Sigmoid colon (tissue), 7 donors: ENCODE data around the gene TBL3. TPM values are rescaled to one million over a fixed set of nuclear protein-coding genes. Genes with fewer than 3 reads are reported as not detected.
"Not testable (repeated sequence)": the region's sequence is repeated elsewhere in the genome, so short reads cannot be mapped to it uniquely, and the experiment has no call there.

ENCODE experiments used
- DNase-seq: peaks from one replicate; pipeline ENCODE4 v3.0.0-alpha.2; 2019
- H3K27ac ChIP-seq, 4 donors: fragments of 200-600 bp; sonication (generic); one replicate each; pipeline ENCODE4 v1.5.1; 2016 to 2019; ENCODE audit warnings: mild to moderate bottlenecking in 1 of 4
- H3K27me3 ChIP-seq, 3 donors: fragments of 200-600 bp; sonication (generic); one replicate each; pipeline ENCODE4 v1.5.1; 2019; ENCODE audit warnings: mild to moderate bottlenecking in 1 of 3
- H3K36me3 ChIP-seq, 4 donors: fragments of 200-600 bp; sonication (generic); one replicate each; pipeline ENCODE4 v1.5.1; 2016 to 2019
- H3K4me1 ChIP-seq, 4 donors: fragments of 200-600 bp; sonication (generic); one replicate each; pipeline ENCODE4 v1.5.1; 2017 to 2019
- H3K4me3 ChIP-seq, 4 donors: fragments of 200-600 bp; sonication (generic); one replicate each; pipeline ENCODE4 v1.5.1; 2017 to 2019; ENCODE audit warnings: mild to moderate bottlenecking in 2 of 4, moderate library complexity in 1 of 4
- H3K9me3 ChIP-seq, 4 donors: fragments of 200-600 bp in 3 of 4; sonication (generic) in 3 of 4; one replicate each; pipeline versions ENCODE4 v1.5.1 to v1.6.1; 2013 to 2019
- CTCF ChIP-seq, 4 experiments: fragments of 450-650 bp in 3 of 4; fragments of 200-600 bp in 1 of 4; IDR thresholded peaks; one replicate each; pipeline ENCODE4 v1.5.1; 2016 to 2019; ENCODE audit warnings: antibody characterized with exemption in 4 of 4, mild to moderate bottlenecking in 3 of 4, moderate library complexity in 2 of 4
- EP300 ChIP-seq, 4 donors: sonication (generic); formaldehyde crosslinking; IDR thresholded peaks; one replicate each; pipeline ENCODE4 v1.6.1; 2017; ENCODE audit warnings: antibody characterized with exemption in 4 of 4
- POLR2A ChIP-seq, 2 donors: fragments of 450-650 bp; IDR thresholded peaks; one replicate each; pipeline ENCODE4 v1.6.1; 2016; ENCODE audit warnings: antibody characterized with exemption in 2 of 2, mild to moderate bottlenecking in 2 of 2, moderate library complexity in 2 of 2
- POLR2AphosphoS5 ChIP-seq, 4 donors: sonication (generic); formaldehyde crosslinking; IDR thresholded peaks; one replicate each; pipeline ENCODE4 v1.6.1; 2017; ENCODE audit warnings: antibody characterized with exemption in 4 of 4
- WGBS, 2 donors: extraction: QIAGEN DNeasy Blood & Tissue Kit; methylation state at CpG; one replicate each; pipeline ENCODE4 v1.1.7; 2013; 5-methylcytosine and 5-hydroxymethylcytosine counted together
- intact Hi-C: fragments of 100-400 bp; cut with DNase I; formaldehyde crosslinking; loops from one replicate; pipeline ENCODE4 v1.15.1; 2023
- polyA plus RNA-seq, 3 donors: library from polyadenylated mRNA; stranded (reverse); fragments of 200-250 nt; gene quantifications; one replicate each; pipeline ENCODE4 v1.2.3, GENCODE V29; 2013
- total RNA-seq, 4 donors: library from RNA; depleted of rRNA; stranded (reverse); fragments of >200 nt; gene quantifications; one replicate each; pipeline ENCODE4 v1.1.0, GENCODE V29; 2016
- donor health status: healthy with polysubstance abuse.
- donor health status: Bipolar disorder and iron deficiency.
- donor health status: healthy.

The TBL3 gene
- total and polyA plus RNA-seq, 7 donors = 14.3 to 37.4 (median 25.4) TPM

DNA sequence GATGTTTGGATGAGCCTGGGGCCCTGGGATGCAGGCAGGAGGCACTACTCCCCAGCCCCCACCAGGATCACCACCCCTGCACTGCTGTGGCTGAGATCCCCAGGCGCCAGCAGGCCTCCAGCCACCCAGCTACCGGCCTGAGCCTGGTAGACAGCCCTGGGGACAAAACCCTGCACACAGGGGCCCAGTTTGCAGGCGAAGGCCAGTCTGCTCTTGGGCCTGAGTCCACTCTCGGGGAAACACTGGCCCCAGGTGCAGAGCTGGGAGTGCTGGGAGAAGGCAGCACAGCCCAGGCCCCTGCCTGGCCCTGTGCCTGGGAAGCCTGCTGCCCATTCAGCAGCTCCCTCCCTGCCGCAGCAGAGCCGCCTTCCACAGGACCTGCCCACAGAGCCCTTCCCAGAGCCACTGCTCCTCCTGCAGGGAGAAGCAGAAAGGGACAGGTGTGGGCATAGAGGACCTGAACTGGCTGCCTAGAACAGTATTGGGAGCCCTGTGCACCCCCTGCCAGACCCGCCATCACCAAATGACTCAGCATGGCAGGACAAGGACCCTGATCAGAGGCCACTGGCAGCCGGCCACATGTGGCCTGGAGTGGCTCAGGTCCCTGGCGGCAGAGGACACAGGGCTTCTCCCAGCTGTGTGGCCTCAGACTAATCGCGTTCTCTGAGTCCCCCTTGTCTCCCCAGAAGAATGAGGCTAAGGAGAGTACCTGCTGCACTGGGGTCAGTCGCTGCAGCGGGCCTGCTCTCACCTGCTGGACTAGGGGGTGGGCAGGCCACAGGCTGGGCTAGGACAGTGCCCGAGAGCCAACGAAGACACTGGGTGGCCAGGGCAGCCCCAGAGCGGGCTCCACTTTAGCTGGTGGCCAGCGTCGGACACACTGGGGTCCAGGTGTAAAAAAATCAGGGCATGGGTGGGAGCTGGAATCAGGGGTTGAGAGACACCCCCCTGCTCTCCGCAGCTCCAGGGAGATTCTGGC is 39.5 kb upstream of the TBL3 start:
- peaks cover 0 to 4% (median 0%) of the 10 kb centered on the region in 4 donors for H3K36me3 ChIP-seq
- WGBS, 2 donors = 68 to 82% methylated on average over 19 of the region's 19 CpGs
- no peak for TF ChIP-seq CTCF (IDR thresholded peaks at IDR 0.05)
- no peak for TF ChIP-seq POLR2A (IDR thresholded peaks at IDR 0.05)
- TF ChIP-seq EP300 (IDR thresholded peaks at IDR 0.05) = no peak
- TF ChIP-seq POLR2AphosphoS5 (IDR thresholded peaks at IDR 0.05) = no peak
- intact Hi-C loops = no loop called here
- H3K27me3 ChIP-seq = peaks cover 0 to 14% (median 5%) of the 10 kb centered on the region in 3 donors
- no peaks in the 10 kb centered on the region for H3K9me3 ChIP-seq
- no peak for DNase-seq
- no peak overlapping the region for H3K27ac ChIP-seq
- no peak overlapping the region for H3K4me3 ChIP-seq
- H3K4me1 ChIP-seq = peaks cover 0 to 12% (median 7%) of the 10 kb centered on the region in 4 donors

- H3K4me1 ChIP-seq = peaks cover 0 to 12% (median 7%) of the 10 kb centered on the region in 4 donors
- intact Hi-C loops = no loop called here
- no peak for DNase-seq
- H3K36me3 ChIP-seq = peaks cover 0 to 12% (median 5%) of the 10 kb centered on the region in 4 donors
- no peaks in the 10 kb centered on the region for H3K9me3 ChIP-seq
- WGBS, 2 donors = 78 to 85% methylated on average over 23 of the region's 23 CpGs
- TF ChIP-seq POLR2A (IDR thresholded peaks at IDR 0.05) (no peak), POLR2AphosphoS5 (IDR thresholded peaks at IDR 0.05) (peak in 1 of 4 donors; percentile 11)
- H3K4me3 ChIP-seq = no peak overlapping the region
- peaks cover 0 to 14% (median 5%) of the 10 kb centered on the region in 3 donors for H3K27me3 ChIP-seq
- no peak overlapping the region for H3K27ac ChIP-seq
Measured at GRCh38 chr16:1933097-1933661, 38.7 kb upstream of the TBL3 start.

- no peaks in the 10 kb centered on the region for H3K9me3 ChIP-seq
- no peak overlapping the region for H3K4me3 ChIP-seq
- H3K4me1 ChIP-seq = peaks cover 0 to 13% (median 9%) of the 10 kb centered on the region in 4 donors
- H3K36me3 ChIP-seq = peaks cover 0 to 43% (median 27%) of the 10 kb centered on the region in 4 donors
- H3K27ac ChIP-seq = no peak overlapping the region
- peaks cover 0 to 11% (median 4%) of the 10 kb centered on the region in 3 donors for H3K27me3 ChIP-seq
- DNase-seq = no peak
- 89 to 94% methylated on average over 11 of the region's 11 CpGs for WGBS, 2 donors
- TF ChIP-seq EP300 (IDR thresholded peaks at IDR 0.05) = no peak
- no peak for TF ChIP-seq POLR2A (IDR thresholded peaks at IDR 0.05)
- intact Hi-C loops = no loop called here
Measured at GRCh38 chr16:1936945-1937479, 34.8 kb upstream of the TBL3 start.

DNA sequence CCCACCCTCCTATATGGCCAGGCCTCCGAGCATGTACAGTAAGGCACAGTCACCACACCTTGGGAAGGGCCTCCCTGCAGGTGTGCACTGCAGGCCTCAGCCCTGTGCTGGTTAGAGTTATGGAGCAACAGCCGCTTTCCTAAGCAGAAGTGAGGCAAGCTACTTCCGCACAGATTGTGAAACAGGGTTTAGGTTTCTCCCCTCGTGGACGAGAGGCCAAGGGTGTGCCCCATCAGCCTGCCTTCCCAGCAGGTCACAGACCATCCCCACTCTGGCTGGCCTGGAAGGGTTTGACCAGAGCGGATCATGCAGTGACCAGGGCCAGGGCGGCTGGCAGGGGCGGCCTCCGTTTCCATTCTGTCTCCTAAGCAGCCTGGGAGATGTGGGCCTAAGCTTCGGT is 33.5 kb upstream of the TBL3 start:
- Histone ChIP-seq H3K36me3 (peaks cover 0 to 43% (median 27%) of the 10 kb centered on the region in 4 donors), H3K4me3 (no peak overlapping the region), H3K27me3 (no peaks in the 10 kb centered on the region), H3K27ac (no peak overlapping the region), H3K9me3 (no peaks in the 10 kb centered on the region), H3K4me1 (peaks cover 0 to 23% (median 14%) of the 10 kb centered on the region in 4 donors)
- TF ChIP-seq EP300 (IDR thresholded peaks at IDR 0.05) (no peak), POLR2A (IDR thresholded peaks at IDR 0.05) (no peak), POLR2AphosphoS5 (IDR thresholded peaks at IDR 0.05) (no peak), CTCF (IDR thresholded peaks at IDR 0.05) (no peak)
- no peak for DNase-seq
- intact Hi-C loops = no loop called here
- WGBS, 2 donors = 92 to 93% methylated on average over 10 of the region's 10 CpGs

DNA sequence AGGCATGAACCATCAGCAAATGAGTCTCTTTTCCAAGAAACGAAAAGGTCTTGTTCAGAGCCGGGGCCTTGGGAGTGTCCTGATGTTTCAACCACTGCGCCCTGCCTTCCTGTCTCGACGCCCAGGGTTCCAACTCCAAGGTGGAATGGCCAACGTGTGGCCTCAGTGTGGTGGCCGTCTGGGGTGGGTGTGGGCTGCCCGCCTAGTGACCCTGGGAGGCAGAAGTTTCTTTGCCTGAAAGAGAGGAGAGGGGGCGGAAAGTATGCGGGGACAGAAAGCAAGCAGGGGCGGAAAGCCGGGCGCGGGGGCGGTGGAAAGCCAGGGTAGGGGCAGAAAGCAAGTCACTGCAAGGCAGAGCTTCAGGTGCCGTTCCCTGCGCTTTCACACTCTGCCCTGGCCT is 32.9 kb upstream of the TBL3 start:
- Histone ChIP-seq H3K27me3 (no peaks in the 10 kb centered on the region), H3K9me3 (no peaks in the 10 kb centered on the region), H3K4me1 (peaks cover 0 to 29% (median 14%) of the 10 kb centered on the region in 4 donors), H3K4me3 (no peak overlapping the region), H3K36me3 (peaks cover 0 to 43% (median 27%) of the 10 kb centered on the region in 4 donors), H3K27ac (no peak overlapping the region)
- WGBS, 2 donors = 94 to 95% methylated on average over 17 of the region's 17 CpGs
- intact Hi-C loops = no loop called here
- TF ChIP-seq EP300 (IDR thresholded peaks at IDR 0.05) = no peak
- no peak for TF ChIP-seq POLR2A (IDR thresholded peaks at IDR 0.05)
- no peak for TF ChIP-seq CTCF (IDR thresholded peaks at IDR 0.05)
- no peak for TF ChIP-seq POLR2AphosphoS5 (IDR thresholded peaks at IDR 0.05)
- no peak for DNase-seq

GRCh38 chr16:1939833-1940232 is 32.0 kb upstream of the TBL3 start:
- H3K9me3 ChIP-seq, intact Hi-C loops, DNase-seq, H3K4me3 ChIP-seq, H3K27me3 ChIP-seq, H3K27ac ChIP-seq: not testable (repeated sequence)
- 28 to 78% methylated on average over 8 of the region's 8 CpGs for WGBS, 2 donors
- H3K36me3 ChIP-seq = peaks cover 0 to 43% (median 27%) of the 10 kb centered on the region in 4 donors
- H3K4me1 ChIP-seq = peaks cover 0 to 30% (median 14%) of the 10 kb centered on the region in 4 donors
